ENCODE data around the gene U2AF1L4. TPM values are rescaled to one million over a fixed set of nuclear protein-coding genes. Genes with fewer than 3 reads are reported as not detected.

U2AF1L4 gene
- total RNA-seq, 1 donor from 2014 or later: 44.9 TPM

DNA sequence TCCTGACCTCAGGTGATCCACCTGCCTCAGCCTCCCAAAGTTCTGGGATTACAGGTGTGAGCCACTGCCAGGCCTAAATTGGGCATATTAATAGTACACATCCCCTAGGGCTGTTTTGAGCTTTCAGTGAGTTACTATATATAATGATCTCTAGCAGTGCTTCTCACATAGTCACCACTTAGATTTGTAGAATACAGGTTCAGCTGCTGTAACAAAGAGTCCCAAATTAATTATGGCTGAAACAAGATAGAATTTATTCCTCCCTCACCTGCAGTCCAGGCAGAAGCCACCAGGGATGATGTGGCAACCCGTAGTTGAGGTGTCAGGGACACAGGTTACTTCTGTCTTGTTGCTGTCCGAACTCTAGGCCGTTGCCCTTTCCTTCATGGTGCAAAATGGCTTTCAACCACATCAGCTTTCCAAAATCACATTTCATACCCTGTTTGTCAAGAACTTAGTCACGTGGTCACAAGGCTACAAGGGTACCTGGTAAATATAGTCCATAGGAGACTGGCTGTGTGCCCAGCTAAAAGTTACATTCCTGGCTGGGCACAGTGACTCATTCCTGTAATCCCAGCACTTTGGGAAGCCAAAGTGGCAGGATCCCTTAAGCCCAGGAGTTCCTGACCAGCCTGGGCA, 15.6 kb upstream of the U2AF1L4 start:
- Mint-ChIP-seq H3K9me3 (ENCODE audit: unreplicated experiment) (no peaks in the 10 kb centered on the region), H3K27me3 (ENCODE audit: unreplicated experiment) (no peaks in the 10 kb centered on the region), H3K27ac (ENCODE audit: unreplicated experiment) (no peak overlapping the region), H3K4me3 (ENCODE audit: unreplicated experiment) (no peak overlapping the region), H3K4me1 (ENCODE audit: unreplicated experiment) (peaks cover 23% of the 10 kb centered on the region), H3K36me3 (ENCODE audit: unreplicated experiment) (peaks cover 5% of the 10 kb centered on the region)
- TF ChIP-seq, protein P1, sequence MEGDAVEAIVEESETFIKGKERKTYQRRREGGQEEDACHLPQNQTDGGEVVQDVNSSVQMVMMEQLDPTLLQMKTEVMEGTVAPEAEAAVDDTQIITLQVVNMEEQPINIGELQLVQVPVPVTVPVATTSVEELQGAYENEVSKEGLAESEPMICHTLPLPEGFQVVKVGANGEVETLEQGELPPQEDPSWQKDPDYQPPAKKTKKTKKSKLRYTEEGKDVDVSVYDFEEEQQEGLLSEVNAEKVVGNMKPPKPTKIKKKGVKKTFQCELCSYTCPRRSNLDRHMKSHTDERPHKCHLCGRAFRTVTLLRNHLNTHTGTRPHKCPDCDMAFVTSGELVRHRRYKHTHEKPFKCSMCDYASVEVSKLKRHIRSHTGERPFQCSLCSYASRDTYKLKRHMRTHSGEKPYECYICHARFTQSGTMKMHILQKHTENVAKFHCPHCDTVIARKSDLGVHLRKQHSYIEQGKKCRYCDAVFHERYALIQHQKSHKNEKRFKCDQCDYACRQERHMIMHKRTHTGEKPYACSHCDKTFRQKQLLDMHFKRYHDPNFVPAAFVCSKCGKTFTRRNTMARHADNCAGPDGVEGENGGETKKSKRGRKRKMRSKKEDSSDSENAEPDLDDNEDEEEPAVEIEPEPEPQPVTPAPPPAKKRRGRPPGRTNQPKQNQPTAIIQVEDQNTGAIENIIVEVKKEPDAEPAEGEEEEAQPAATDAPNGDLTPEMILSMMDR (IDR thresholded peaks at IDR 0.05): no peak
- DNase-seq (ENCODE audit: extremely low spot score, unreplicated experiment): no peak

DNA sequence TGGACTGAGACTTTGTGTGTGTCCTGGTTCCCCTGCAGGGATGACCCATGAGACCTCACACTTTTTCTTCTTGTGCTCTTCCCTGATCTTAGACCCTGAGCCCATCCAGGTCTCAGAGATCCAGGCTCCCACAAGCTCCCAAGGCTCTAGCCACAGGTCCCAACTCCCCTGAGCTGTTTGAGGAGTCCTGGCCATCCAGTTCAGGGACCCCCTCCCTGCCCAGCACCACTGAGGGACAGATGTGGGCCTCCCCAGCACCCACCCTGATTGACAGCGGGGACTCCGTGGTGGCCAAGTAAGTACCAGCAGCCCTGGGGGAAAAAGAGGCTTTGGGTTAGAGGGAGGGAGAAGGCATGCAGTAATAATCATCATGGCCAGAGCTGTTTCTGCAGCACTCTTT, 14.5 kb upstream of the U2AF1L4 start:
- TF ChIP-seq, protein P1 (IDR thresholded peaks at IDR 0.05): no peak
- no peak for DNase-seq (ENCODE audit: extremely low spot score, unreplicated experiment)
- Mint-ChIP-seq H3K27me3 (ENCODE audit: unreplicated experiment) (no peaks in the 10 kb centered on the region), H3K27ac (ENCODE audit: unreplicated experiment) (no peak overlapping the region), H3K9me3 (ENCODE audit: unreplicated experiment) (no peaks in the 10 kb centered on the region), H3K36me3 (ENCODE audit: unreplicated experiment) (peaks cover 9% of the 10 kb centered on the region), H3K4me1 (ENCODE audit: unreplicated experiment) (peaks cover 25% of the 10 kb centered on the region), H3K4me3 (ENCODE audit: unreplicated experiment) (peak overlapping the region; percentile 42)

DNA sequence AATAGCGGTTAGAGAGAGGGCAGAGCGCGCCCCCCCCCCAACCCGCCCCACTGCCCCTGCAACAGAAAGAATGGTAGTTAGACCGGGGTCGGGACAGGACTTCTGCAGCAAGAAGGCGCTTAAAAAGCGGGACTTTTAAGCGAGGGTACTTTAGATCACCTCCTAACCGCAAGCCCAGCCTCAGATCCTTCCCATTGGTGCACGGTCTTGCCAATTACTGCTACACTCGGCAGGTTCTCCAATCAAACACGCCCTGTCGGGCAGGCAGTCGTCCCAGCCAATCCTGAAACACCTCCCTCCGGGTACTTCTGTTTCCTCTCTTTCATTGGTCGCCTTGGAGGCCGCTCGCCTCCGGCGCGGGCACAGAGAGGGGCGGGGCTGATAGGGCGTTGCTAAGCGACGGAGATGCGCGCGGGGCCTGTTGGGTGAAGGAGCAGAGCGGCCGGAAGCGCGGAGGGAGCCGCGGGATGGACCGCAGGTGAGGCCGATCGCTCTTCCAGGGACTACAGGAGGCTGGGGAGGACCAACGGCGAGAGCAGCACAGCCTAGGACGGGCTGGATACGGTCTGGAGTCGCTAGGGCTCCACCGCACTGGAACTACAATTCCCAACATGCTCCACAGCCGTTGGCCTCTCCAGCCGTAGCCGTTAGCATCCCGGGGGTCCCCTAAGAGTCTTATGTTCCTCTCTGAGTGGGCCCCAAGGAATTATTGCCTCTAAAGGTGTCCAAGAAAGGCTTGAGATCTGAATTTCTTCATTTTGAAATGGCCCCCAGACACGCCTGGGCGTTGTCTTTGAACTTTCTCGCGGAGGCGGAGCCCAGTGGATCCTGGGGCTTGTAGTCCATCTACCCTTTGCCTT, 12.8 kb upstream of the U2AF1L4 start, which contains the start of gene PROSER3:
Gene PROSER3 (plus strand): TSS at position 428 of the 860 bp plus-strand sequence. CDS start 40 bp downstream, at position 468.
- DNase-seq (ENCODE audit: extremely low spot score, unreplicated experiment): peak; percentile 99
- H3K27me3 Mint-ChIP-seq (ENCODE audit: unreplicated experiment): no peaks in the 10 kb centered on the region
- peaks cover 25% of the 10 kb centered on the region for H3K4me1 Mint-ChIP-seq (ENCODE audit: unreplicated experiment)
- TF ChIP-seq, protein P1 (IDR thresholded peaks at IDR 0.05): no peak
- peak within 1 kb of the TSS; percentile 87 for H3K4me3 Mint-ChIP-seq (ENCODE audit: unreplicated experiment)
- H3K27ac Mint-ChIP-seq (ENCODE audit: unreplicated experiment): peak within 1 kb of the TSS; percentile 96
- H3K9me3 Mint-ChIP-seq (ENCODE audit: unreplicated experiment): no peaks in the 10 kb centered on the region
- peaks cover 13% of the 10 kb centered on the region for H3K36me3 Mint-ChIP-seq (ENCODE audit: unreplicated experiment)

DNA sequence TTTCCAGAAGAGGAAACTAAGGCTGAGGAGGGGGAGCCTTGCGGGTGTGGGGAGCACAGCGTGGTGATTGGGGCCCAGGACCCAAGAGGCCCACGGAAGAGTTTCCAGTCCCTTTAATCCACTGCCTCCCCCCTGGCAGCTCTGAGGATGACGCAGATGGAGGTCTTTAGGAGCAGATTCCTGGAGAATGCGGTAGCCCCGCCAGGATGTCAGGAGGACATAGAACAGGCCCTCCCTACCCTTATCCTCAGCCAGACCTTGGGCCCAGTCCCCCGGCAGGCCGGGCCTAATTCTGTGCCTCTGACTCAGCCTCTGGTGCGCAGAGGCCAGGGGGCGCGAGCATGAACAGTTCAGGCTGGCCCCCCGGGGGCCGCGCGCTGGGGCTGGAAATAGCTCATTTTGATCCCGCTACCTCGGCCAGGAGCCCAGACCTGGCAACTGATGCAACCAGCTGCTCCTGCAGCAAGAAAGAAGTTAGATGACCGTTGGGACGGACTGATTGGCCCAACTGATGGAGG, 12.1 kb upstream of the U2AF1L4 start:
- H3K27ac Mint-ChIP-seq (ENCODE audit: unreplicated experiment): peak overlapping the region; percentile 96
- no peaks in the 10 kb centered on the region for H3K9me3 Mint-ChIP-seq (ENCODE audit: unreplicated experiment)
- H3K4me1 Mint-ChIP-seq (ENCODE audit: unreplicated experiment): peaks cover 25% of the 10 kb centered on the region
- peak overlapping the region; percentile 87 for H3K4me3 Mint-ChIP-seq (ENCODE audit: unreplicated experiment)
- peaks cover 13% of the 10 kb centered on the region for H3K36me3 Mint-ChIP-seq (ENCODE audit: unreplicated experiment)
- H3K27me3 Mint-ChIP-seq (ENCODE audit: unreplicated experiment): no peaks in the 10 kb centered on the region
- peak; percentile 90 for DNase-seq (ENCODE audit: extremely low spot score, unreplicated experiment)
- TF ChIP-seq, protein P1 (IDR thresholded peaks at IDR 0.05): no peak

Measured in osteocyte (in vitro differentiated cells).